Mesothelial cell of epicardium (in vitro differentiated cells): Measurements from ENCODE around the gene ZBTB40. TPM values are rescaled to one million over a fixed set of nuclear protein-coding genes. Genes with fewer than 3 reads are reported as not detected.
A peak's percentile ranks its signal among the peaks of the same experiment; 100 is the strongest.

Experiments
- DNase-seq, 2 experiments: peaks; one replicate each; pipeline ENCODE4 v3.0.0; 2021; ENCODE audit warnings: low spot score in 2 of 2; ENCODE audit not compliant: unreplicated experiment in 2 of 2
- H3K27ac Mint-ChIP-seq: 2 replicates; pipeline ENCODE4 v1.8.0; 2021; ENCODE audit warnings: mixed read lengths
- H3K27me3 Mint-ChIP-seq: 2 replicates; pipeline ENCODE4 v1.8.0; 2021; ENCODE audit warnings: low read depth, mixed read lengths
- H3K36me3 Mint-ChIP-seq: 2 replicates; pipeline ENCODE4 v1.8.0; 2021; ENCODE audit warnings: mixed read lengths
- H3K4me1 Mint-ChIP-seq: 2 replicates; pipeline ENCODE4 v1.8.0; 2021; ENCODE audit warnings: mixed read lengths
- H3K4me3 Mint-ChIP-seq: 2 replicates; pipeline ENCODE4 v1.8.0; 2021; ENCODE audit warnings: mild to moderate bottlenecking, moderate library complexity, mixed read lengths
- H3K9me3 Mint-ChIP-seq: 2 replicates; pipeline ENCODE4 v1.8.0; 2021; ENCODE audit warnings: mixed read lengths
- total RNA-seq: library from RNA; stranded (reverse); gene quantifications from 3 replicates; pipeline ENCODE4 v1.2.1, GENCODE V29; 2021
- TF ChIP-seq, protein P1 (sequence below): fragments of 200-600 bp; sonication (generic); IDR thresholded peaks from one replicate; pipeline ENCODE4 v1.5.0; 2021; ENCODE audit warnings: antibody characterized with exemption; ENCODE audit not compliant: unreplicated experiment

The ZBTB40 gene
- total RNA-seq, 1 donor from 2014 or later: 24.8 TPM

- TF ChIP-seq, protein P1, sequence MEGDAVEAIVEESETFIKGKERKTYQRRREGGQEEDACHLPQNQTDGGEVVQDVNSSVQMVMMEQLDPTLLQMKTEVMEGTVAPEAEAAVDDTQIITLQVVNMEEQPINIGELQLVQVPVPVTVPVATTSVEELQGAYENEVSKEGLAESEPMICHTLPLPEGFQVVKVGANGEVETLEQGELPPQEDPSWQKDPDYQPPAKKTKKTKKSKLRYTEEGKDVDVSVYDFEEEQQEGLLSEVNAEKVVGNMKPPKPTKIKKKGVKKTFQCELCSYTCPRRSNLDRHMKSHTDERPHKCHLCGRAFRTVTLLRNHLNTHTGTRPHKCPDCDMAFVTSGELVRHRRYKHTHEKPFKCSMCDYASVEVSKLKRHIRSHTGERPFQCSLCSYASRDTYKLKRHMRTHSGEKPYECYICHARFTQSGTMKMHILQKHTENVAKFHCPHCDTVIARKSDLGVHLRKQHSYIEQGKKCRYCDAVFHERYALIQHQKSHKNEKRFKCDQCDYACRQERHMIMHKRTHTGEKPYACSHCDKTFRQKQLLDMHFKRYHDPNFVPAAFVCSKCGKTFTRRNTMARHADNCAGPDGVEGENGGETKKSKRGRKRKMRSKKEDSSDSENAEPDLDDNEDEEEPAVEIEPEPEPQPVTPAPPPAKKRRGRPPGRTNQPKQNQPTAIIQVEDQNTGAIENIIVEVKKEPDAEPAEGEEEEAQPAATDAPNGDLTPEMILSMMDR: no peak
- H3K4me1 Mint-ChIP-seq: peaks cover 14% of the 10 kb centered on the region
- H3K9me3 Mint-ChIP-seq: peaks cover 4% of the 10 kb centered on the region
- H3K4me3 Mint-ChIP-seq: no peak overlapping the region
- no peaks in the 10 kb centered on the region for H3K36me3 Mint-ChIP-seq
- DNase-seq: peak in 1 of 2 experiments; percentile 48
- no peak overlapping the region for H3K27ac Mint-ChIP-seq
- no peaks in the 10 kb centered on the region for H3K27me3 Mint-ChIP-seq
Measured at GRCh38 chr1:22471078-22471477, 19.4 kb downstream of the ZBTB40 start.

DNA sequence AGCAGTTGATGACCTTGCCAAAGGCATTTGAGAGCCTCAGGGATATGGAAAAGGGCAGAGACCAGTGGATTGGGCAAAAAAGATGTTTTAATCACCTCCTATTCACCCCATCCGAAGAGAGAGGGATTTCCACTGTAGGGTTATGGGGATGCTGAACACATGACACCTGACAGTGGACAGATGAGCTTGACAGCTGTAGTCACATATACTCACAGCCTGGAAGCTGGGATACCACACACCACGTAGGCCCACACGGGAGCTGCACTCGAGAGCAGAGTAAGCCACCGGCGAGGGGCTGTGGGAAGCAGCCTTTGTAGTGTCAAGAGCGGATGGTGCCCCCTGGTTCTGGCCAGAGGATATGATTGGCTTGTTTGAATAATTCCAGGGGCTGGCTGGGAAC, 20.0 kb downstream of the ZBTB40 start:
- Mint-ChIP-seq H3K27ac (no peak overlapping the region), H3K36me3 (no peaks in the 10 kb centered on the region), H3K4me1 (peaks cover 14% of the 10 kb centered on the region), H3K27me3 (no peaks in the 10 kb centered on the region), H3K4me3 (no peak overlapping the region), H3K9me3 (peaks cover under 1% of the 10 kb centered on the region)
- TF ChIP-seq, protein P1: no peak
- DNase-seq: no peak

DNA sequence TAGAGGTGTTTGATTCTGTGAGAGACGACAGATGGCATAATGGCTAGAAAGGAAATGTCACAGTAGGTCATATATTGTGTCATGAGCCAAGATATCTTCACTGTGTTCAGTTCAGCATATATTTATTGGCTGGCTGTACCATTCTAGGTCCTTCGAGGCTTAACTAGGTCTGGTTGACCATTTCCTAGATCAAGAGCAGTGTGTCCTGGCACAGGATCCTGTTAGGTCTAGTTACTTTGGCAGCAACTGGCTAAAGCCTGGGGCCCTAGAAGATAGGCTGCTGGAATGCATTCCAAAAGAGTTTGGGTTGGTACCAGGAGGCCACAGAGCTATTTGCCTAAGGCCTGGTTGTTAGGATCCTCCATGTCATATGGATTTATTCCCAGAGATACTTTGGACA, 20.9 kb downstream of the ZBTB40 start:
- Mint-ChIP-seq H3K36me3 (no peaks in the 10 kb centered on the region), H3K4me3 (no peak overlapping the region), H3K27me3 (no peaks in the 10 kb centered on the region), H3K27ac (no peak overlapping the region), H3K9me3 (no peaks in the 10 kb centered on the region), H3K4me1 (peaks cover 14% of the 10 kb centered on the region)
- TF ChIP-seq, protein P1: no peak
- no peak for DNase-seq

GRCh38 chr1:22473952-22474351, 22.3 kb downstream of the ZBTB40 start:
- Mint-ChIP-seq H3K27me3 (no peaks in the 10 kb centered on the region), H3K4me3 (no peak overlapping the region), H3K36me3 (peaks cover 3% of the 10 kb centered on the region), H3K9me3 (peaks cover 3% of the 10 kb centered on the region), H3K27ac (no peak overlapping the region), H3K4me1 (peaks cover 14% of the 10 kb centered on the region)
- DNase-seq: no peak
- TF ChIP-seq, protein P1: no peak

DNA sequence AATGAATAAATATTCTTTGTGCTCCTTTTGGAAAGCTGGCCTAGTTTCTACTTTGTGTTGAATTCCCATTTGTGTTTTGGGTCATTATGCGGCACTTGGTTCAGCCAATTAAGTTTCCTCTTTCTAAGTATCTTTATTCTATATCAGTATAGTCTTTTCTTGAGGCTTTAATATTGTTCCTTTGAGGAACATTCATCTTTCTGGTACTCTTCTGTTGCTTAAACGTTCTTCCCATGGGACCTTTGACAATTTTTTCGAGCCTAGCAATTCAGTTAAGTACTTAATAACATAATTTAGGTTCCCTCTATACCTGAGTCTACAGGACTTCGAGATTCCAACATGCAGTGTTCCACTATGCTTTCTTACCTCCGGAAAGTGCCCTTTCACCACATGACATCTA, 24.9 kb downstream of the ZBTB40 start:
- Mint-ChIP-seq H3K27ac (no peak overlapping the region), H3K4me3 (no peak overlapping the region), H3K4me1 (no peaks in the 10 kb centered on the region), H3K36me3 (peaks cover 11% of the 10 kb centered on the region), H3K27me3 (no peaks in the 10 kb centered on the region), H3K9me3 (peaks cover 12% of the 10 kb centered on the region)
- TF ChIP-seq, protein P1: no peak
- DNase-seq: no peak

DNA sequence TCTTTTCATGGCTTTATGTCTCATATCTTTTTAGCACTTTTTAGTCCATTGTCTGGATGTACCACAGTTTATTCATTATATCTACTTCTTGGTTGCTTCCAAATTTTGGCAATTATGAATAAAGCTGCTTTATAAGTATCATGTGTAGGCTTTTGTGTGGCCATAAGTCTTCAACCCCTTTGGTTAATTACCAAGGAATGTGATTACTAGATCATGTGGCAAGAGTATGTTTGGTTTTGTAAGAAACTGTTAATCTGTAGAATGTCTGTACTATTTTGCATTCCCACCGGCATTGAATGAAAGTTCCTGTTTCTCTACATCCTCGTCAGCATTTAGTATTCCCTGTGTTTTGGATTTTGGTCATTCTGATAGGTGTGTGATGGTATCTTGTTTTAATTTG, 31.5 kb downstream of the ZBTB40 start:
- no peak overlapping the region for H3K27ac Mint-ChIP-seq
- peaks cover 32% of the 10 kb centered on the region for H3K36me3 Mint-ChIP-seq

More for the DNA sequence above, 31.5 kb downstream of the ZBTB40 start:
- Mint-ChIP-seq H3K4me3 (no peak overlapping the region), H3K9me3 (peaks cover 41% of the 10 kb centered on the region), H3K27me3 (no peaks in the 10 kb centered on the region), H3K4me1 (peaks cover 1% of the 10 kb centered on the region)
- TF ChIP-seq, protein P1: no peak
- DNase-seq: no peak
